H1 (cell line): Measurements from ENCODE around the gene PNMA1. TPM values are rescaled to one million over a fixed set of nuclear protein-coding genes. Genes with fewer than 3 reads are reported as not detected.
A peak's percentile ranks its signal among the peaks of the same experiment; 100 is the strongest.

Experiments used
- CTCF ChIA-PET: fragments of 300-600 bp; sonication (Branson Sonifier 250); formaldehyde crosslinking; loops from one replicate; lab custom pipeline; 2021; ENCODE audit not compliant: partially characterized antibody; lab: Charles Lee
- POLR2A ChIA-PET: fragments of 300-600 bp; sonication (Branson Sonifier 250); formaldehyde crosslinking; loops from one replicate; lab custom pipeline; 2021; ENCODE audit warnings: inconsistent platforms; ENCODE audit not compliant: partially characterized antibody; lab: Charles Lee
- DNase-seq, 2 experiments: peaks; one replicate each; pipeline versions ENCODE4 v3.0.0 to v3.0.0-alpha.2; 2010 to 2022; ENCODE audit warnings: low spot score in 2 of 2, low read depth in 1 of 2, mixed read lengths in 1 of 2
- FAIRE-seq: peaks from 2 replicates; lab custom pipeline; 2011; peaks lifted over from hg19 to GRCh38; lab: Jason Lieb, UNC
- H2AFZ ChIP-seq: 2 replicates; pipeline ENCODE4 v1.8.1; 2012; ENCODE audit warnings: low read length, inconsistent platforms
- H2AK5ac ChIP-seq: 2 replicates; pipeline ENCODE4 v1.6.1; 2013; ENCODE audit warnings: low read depth, low read length
- H2BK120ac ChIP-seq: replicated peaks from 2 replicates; pipeline ENCODE3; 2013; ENCODE audit warnings: low read depth, low read length, inconsistent platforms
- H2BK12ac ChIP-seq: 2 replicates; pipeline ENCODE4 v1.6.1; 2013; ENCODE audit warnings: low read depth, low read length
- H2BK15ac ChIP-seq: 2 replicates; pipeline ENCODE4 v1.6.1; 2013; ENCODE audit warnings: low read length
- H2BK20ac ChIP-seq: 2 replicates; pipeline ENCODE4 v1.6.1; 2013; ENCODE audit warnings: low read length
- H2BK5ac ChIP-seq: 2 replicates; pipeline ENCODE4 v1.6.1; 2013; ENCODE audit warnings: low read depth, low read length
- H3K14ac ChIP-seq: 2 replicates; pipeline ENCODE4 v1.6.1; 2013; ENCODE audit warnings: inconsistent platforms; ENCODE audit not compliant: insufficient read length
- H3K18ac ChIP-seq: 2 replicates; pipeline ENCODE4 v1.6.1; 2013; ENCODE audit warnings: low read length; ENCODE audit errors: extremely low read depth
- H3K23ac ChIP-seq: 2 replicates; pipeline ENCODE4 v1.6.1; 2013; ENCODE audit warnings: inconsistent platforms; ENCODE audit not compliant: insufficient read length
- H3K23me2 ChIP-seq: 2 replicates; pipeline ENCODE4 v1.6.1; 2013; ENCODE audit warnings: low read depth, low read length
- H3K27ac ChIP-seq: 2 replicates; pipeline ENCODE4 v1.6.1; 2011; ENCODE audit warnings: low read depth, low read length, inconsistent platforms
- H3K27me3 ChIP-seq, 4 experiments: replicated peaks in 1 of 4; 1 replicate in 1 of 4; 2 replicates in 3 of 4; pipeline versions ENCODE4 v1.6.1 to v1.8.1; 2011 to 2013; ENCODE audit warnings: low read length in 3 of 4, mild to moderate bottlenecking in 3 of 4, inconsistent platforms in 2 of 4, mixed read lengths in 2 of 4, moderate library complexity in 1 of 4; ENCODE audit not compliant: control insufficient read depth in 3 of 4, insufficient read depth in 3 of 4; ENCODE audit errors: extremely low read depth in 1 of 4
- H3K36me3 ChIP-seq, 4 experiments: 2 replicates each; pipeline versions ENCODE4 v1.6.1 to v1.8.1; 2011 to 2013; ENCODE audit warnings: mild to moderate bottlenecking in 4 of 4, low read length in 3 of 4, moderate library complexity in 2 of 4, control low read depth in 1 of 4, inconsistent platforms in 1 of 4; ENCODE audit not compliant: insufficient read depth in 4 of 4, control insufficient read depth in 2 of 4
- H3K4ac ChIP-seq: replicated peaks from 2 replicates; pipeline ENCODE3; 2013; ENCODE audit warnings: low read length, low read depth, mixed read lengths, inconsistent platforms; ENCODE audit not compliant: insufficient read length
- H3K4me1 ChIP-seq, 4 experiments: replicated peaks in 1 of 4; 1 replicate in 1 of 4; 2 replicates in 3 of 4; pipeline versions ENCODE4 v1.6.1 to v1.8.1; 2011 to 2013; ENCODE audit warnings: low read length in 3 of 4, inconsistent platforms in 2 of 4, mixed read lengths in 1 of 4; ENCODE audit not compliant: insufficient read depth in 4 of 4, control insufficient read depth in 3 of 4
- H3K4me2 ChIP-seq, 2 experiments: 2 replicates each; pipeline versions ENCODE4 v1.6.1 to v1.8.1; 2011 to 2013; ENCODE audit warnings: low read depth in 2 of 2, low read length in 2 of 2, control low read depth in 1 of 2, inconsistent platforms in 1 of 2, mild to moderate bottlenecking in 1 of 2; ENCODE audit not compliant: insufficient read depth in 1 of 2
- H3K4me3 ChIP-seq, 4 experiments: fragments of 200-600, 300-600 bp in 1 of 4; sonication (generic), shearing (Covaris generic), sonication (Bioruptor Twin) in 1 of 4; 2 replicates each; pipeline versions ENCODE4 v1.5.1 to v1.8.1; 2011 to 2016; ENCODE audit warnings: low read length in 4 of 4, low read depth in 3 of 4, control low read depth in 2 of 4, inconsistent platforms in 2 of 4, mild to moderate bottlenecking in 2 of 4, mixed read lengths in 1 of 4, moderate library complexity in 1 of 4; ENCODE audit not compliant: insufficient read depth in 2 of 4; ENCODE audit errors: extremely low read depth in 1 of 4
- H3K56ac ChIP-seq: replicated peaks from 2 replicates; pipeline ENCODE3; 2013; ENCODE audit warnings: low read depth, mild to moderate bottlenecking, mixed read lengths, low read length, inconsistent platforms; ENCODE audit not compliant: insufficient read length
- H3K79me1 ChIP-seq: 2 replicates; pipeline ENCODE4 v1.6.1; 2013; ENCODE audit warnings: low read depth, low read length, control low read depth
- H3K79me2 ChIP-seq, 2 experiments: 2 replicates each; pipeline versions ENCODE4 v1.6.1 to v1.8.1; 2012 to 2013; ENCODE audit warnings: low read length in 2 of 2, mild to moderate bottlenecking in 2 of 2, inconsistent platforms in 1 of 2; ENCODE audit not compliant: insufficient read depth in 2 of 2, control insufficient read depth in 1 of 2
- H3K9ac ChIP-seq, 4 experiments: replicated peaks in 1 of 4; 1 replicate in 1 of 4; 2 replicates in 3 of 4; pipeline versions ENCODE4 v1.6.1 to v1.8.1; 2011 to 2013; ENCODE audit warnings: low read depth in 3 of 4, low read length in 3 of 4, control low read depth in 2 of 4, mild to moderate bottlenecking in 2 of 4, moderate library complexity in 2 of 4, inconsistent platforms in 1 of 4; ENCODE audit errors: extremely low read depth in 1 of 4
- H3K9me3 ChIP-seq, 2 experiments: 2 replicates each; pipeline versions ENCODE4 v1.6.1 to v1.8.1; 2012 to 2013; ENCODE audit warnings: mild to moderate bottlenecking in 2 of 2, moderate library complexity in 2 of 2, control low read depth in 1 of 2, inconsistent platforms in 1 of 2, low read depth in 1 of 2, low read length in 1 of 2, mixed read lengths in 1 of 2; ENCODE audit not compliant: insufficient read depth in 2 of 2
- H4K20me1 ChIP-seq, 2 experiments: replicated peaks in 1 of 2; 2 replicates each; pipeline versions ENCODE3 to v1.8.1; 2011 to 2013; ENCODE audit warnings: inconsistent platforms in 2 of 2, low read length in 2 of 2, mild to moderate bottlenecking in 1 of 2; ENCODE audit not compliant: insufficient read depth in 2 of 2, control insufficient read depth in 1 of 2
- H4K5ac ChIP-seq: 2 replicates; pipeline ENCODE4 v1.6.1; 2013; ENCODE audit warnings: low read length, low read depth, mixed read lengths, inconsistent platforms; ENCODE audit not compliant: insufficient read length
- H4K8ac ChIP-seq: 2 replicates; pipeline ENCODE4 v1.8.0; 2013; ENCODE audit warnings: mild to moderate bottlenecking, moderate library complexity, low read length, inconsistent platforms; ENCODE audit not compliant: insufficient read depth; ENCODE audit errors: extremely low read depth
- H4K91ac ChIP-seq: replicated peaks from 2 replicates; pipeline ENCODE3; 2013; ENCODE audit warnings: low read length, mixed read lengths, inconsistent platforms; ENCODE audit not compliant: insufficient read length
- E2F6 ChIP-seq: IDR thresholded peaks from 2 replicates; pipeline ENCODE4 v1.6.1; 2012; ENCODE audit warnings: inconsistent platforms
- HDAC6 ChIP-seq: IDR thresholded peaks from one replicate; pipeline ENCODE4 v1.7.1; 2012; ENCODE audit warnings: low read depth, mild to moderate bottlenecking, inconsistent platforms, low read length, moderate library complexity
- TAF1 ChIP-seq: IDR thresholded peaks from 2 replicates; pipeline ENCODE4 v1.6.1; 2011; ENCODE audit warnings: mild to moderate bottlenecking, low read depth, low read length
- WGBS, 2 experiments: shearing (Covaris generic) in 1 of 2; methylation state at CpG; one replicate each; pipeline versions ENCODE4 v1.1.6 to v1.1.7; 2013 to 2015; ENCODE audit warnings: low lambda C conversion rate in 2 of 2, mixed read lengths in 2 of 2, inconsistent platforms in 1 of 2, low coverage in 1 of 2, missing lambda C conversion rate in 1 of 2; ENCODE audit not compliant: insufficient replicate concordance in 2 of 2, insufficient coverage in 1 of 2, insufficient read length in 1 of 2; ENCODE audit errors: extremely low coverage in 1 of 2, missing lambda C conversion rate in 1 of 2; 5-methylcytosine and 5-hydroxymethylcytosine counted together
- polyA plus RNA-seq, 7 experiments: library from polyadenylated mRNA; depleted of rRNA in 3 of 7; stranded (reverse) in 5 of 7; unstranded in 2 of 7; fragments of >200 nt in 5 of 7; fragments of 200-250 nt in 2 of 7; gene quantifications; 1 replicate in 5 of 7; 2 replicates in 1 of 7; 4 replicates in 1 of 7; pipeline versions ENCODE4 v1.2.1 to v1.2.3, GENCODE V29; 2011 to 2013; ENCODE audit warnings: missing spikeins in 2 of 7, mixed read lengths in 2 of 7
- total RNA-seq: library from RNA; stranded (reverse); fragmentation: NEBNext Ultra II Directional; extraction: Animal tissue kit (Norgen Biotek cat#: 25700); gene quantifications from 2 replicates; pipeline ENCODE4 v1.2.1, GENCODE V29; 2021

PNMA1 gene
- total and polyA plus RNA-seq, 2 of the 8 experiments (the other 6 are each of a cell fraction or from before 2014, with no cell fraction given): 15.8 to 52.7 TPM

GRCh38 chr14:73761618-73762355, 47.6 kb upstream of the PNMA1 start:
- H3K36me3 ChIP-seq: no peaks in the 10 kb centered on the region
- peaks cover 2% of the 10 kb centered on the region in 2 experiments for H4K20me1 ChIP-seq
- peaks cover 11 to 25% (median 12%) of the 10 kb centered on the region in 4 experiments for H3K4me1 ChIP-seq
- H3K9me3 ChIP-seq: no peaks in the 10 kb centered on the region
- H3K23ac ChIP-seq: no peak overlapping the region
- H4K5ac ChIP-seq: no peak overlapping the region
- H2AFZ ChIP-seq: no peak overlapping the region
- no peak overlapping the region for H3K14ac ChIP-seq
- H3K56ac ChIP-seq: no peak overlapping the region
- H3K4ac ChIP-seq: no peak overlapping the region
- H3K27ac ChIP-seq: no peak overlapping the region
- H2BK20ac ChIP-seq: no peak overlapping the region
- WGBS, 2 experiments: 93% methylated on average over 2 of the region's 2 CpGs; no CpG with 5 or more reads in 1 of the 2 experiments
- H4K91ac ChIP-seq: no peak overlapping the region
- H2AK5ac ChIP-seq: peak overlapping the region; percentile 19
- H2BK120ac ChIP-seq: no peak overlapping the region
- H3K79me2 ChIP-seq: peaks cover 0 to 14% of the 10 kb centered on the region in 2 experiments; a peak in 2 of 4 replicates
- H3K18ac ChIP-seq: no peak overlapping the region
- no peaks in the 10 kb centered on the region for H3K79me1 ChIP-seq
- no peak overlapping the region for H2BK12ac ChIP-seq
- CTCF ChIA-PET: interaction anchor here (0.9 to 3.1 kb wide), 10 partner anchors 9 to 54 kb away, joined by 3 to 17 read pairs (median 4); no protein-coding TSS in a partner anchor
- H2BK5ac ChIP-seq: no peak overlapping the region
- no peak overlapping the region for H3K4me2 ChIP-seq
- no peak overlapping the region for H3K9ac ChIP-seq
- no peak overlapping the region for H2BK15ac ChIP-seq
- POLR2A ChIA-PET: interaction anchor here (0.8 to 2.2 kb wide), 5 partner anchors 9 to 90 kb away, joined by 3 to 11 read pairs (median 3); partner anchors contain the start of gene PTGR2
- DNase-seq: no peak
- H3K27me3 ChIP-seq: peaks cover 0 to 15% (median 10%) of the 10 kb centered on the region in 4 experiments; a peak in 5 of 7 replicates
- no peak overlapping the region for H3K4me3 ChIP-seq
- peaks cover 11% of the 10 kb centered on the region for H3K23me2 ChIP-seq
- H4K8ac ChIP-seq: no peak overlapping the region
- TF ChIP-seq E2F6 (no peak), TAF1 (0 out of 2 replicates have a peak, but pooled peaks have one; percentile 21), HDAC6 (no peak)
- FAIRE-seq: no peak
